ENCODE measurements around the gene CGN. TPM values are rescaled to one million over a fixed set of nuclear protein-coding genes. Genes with fewer than 3 reads are reported as not detected.

Gene CGN
- total RNA-seq, 4 donors from 2014 or later: 37.9 to 62.4 (median 41.7) TPM

DNA sequence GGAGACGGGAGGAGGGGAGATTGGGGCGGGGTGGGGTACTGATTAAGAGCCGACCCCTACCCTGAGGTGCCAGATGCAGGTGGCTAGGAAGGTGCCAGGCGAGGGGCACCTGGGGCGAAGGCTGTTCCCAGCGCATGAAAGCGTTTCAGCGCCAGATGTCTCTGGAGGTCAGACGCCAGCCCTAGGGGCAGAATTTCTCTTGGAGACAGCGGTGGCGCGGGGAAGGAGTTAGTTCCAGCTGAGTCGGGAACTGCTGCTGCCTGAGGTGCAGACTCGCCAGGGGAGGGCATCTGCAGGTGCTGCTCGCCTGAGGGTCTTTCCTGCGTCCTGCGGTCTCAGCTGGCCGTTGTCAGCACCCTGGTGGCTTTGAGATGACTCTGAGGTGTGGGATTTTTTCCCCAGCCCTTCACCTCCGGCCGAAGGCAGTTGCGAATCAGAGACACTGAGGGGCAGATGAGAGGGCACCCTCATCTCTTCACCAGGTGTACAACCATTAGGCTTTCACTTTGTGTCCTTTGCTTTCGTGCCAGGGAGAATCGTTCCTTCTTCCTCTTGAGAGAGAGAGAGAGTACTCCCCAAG is 539 bp downstream of the CGN start:
- Histone ChIP-seq H3K4me1 (peaks cover 39% of the 10 kb centered on the region), H3K27ac (peak overlapping the region; percentile 72), H3K27me3 (no peaks in the 10 kb centered on the region), H3K9me3 (no peaks in the 10 kb centered on the region), H3K36me3 (no peaks in the 10 kb centered on the region), H3K4me3 (peak overlapping the region; percentile 77)
- 2% methylated on average over 6 of the region's 23 CpGs for WGBS
- peak in 1 of 2 donors; percentile 83 for DNase-seq (ENCODE audit: low spot score in 2 of 2)
- TF ChIP-seq EP300 (IDR thresholded peaks at IDR 0.05) (no peak), POLR2A (IDR thresholded peaks at IDR 0.05) (no peak), POLR2AphosphoS5 (IDR thresholded peaks at IDR 0.05) (no peak)
- TF ChIP-seq, protein P1, sequence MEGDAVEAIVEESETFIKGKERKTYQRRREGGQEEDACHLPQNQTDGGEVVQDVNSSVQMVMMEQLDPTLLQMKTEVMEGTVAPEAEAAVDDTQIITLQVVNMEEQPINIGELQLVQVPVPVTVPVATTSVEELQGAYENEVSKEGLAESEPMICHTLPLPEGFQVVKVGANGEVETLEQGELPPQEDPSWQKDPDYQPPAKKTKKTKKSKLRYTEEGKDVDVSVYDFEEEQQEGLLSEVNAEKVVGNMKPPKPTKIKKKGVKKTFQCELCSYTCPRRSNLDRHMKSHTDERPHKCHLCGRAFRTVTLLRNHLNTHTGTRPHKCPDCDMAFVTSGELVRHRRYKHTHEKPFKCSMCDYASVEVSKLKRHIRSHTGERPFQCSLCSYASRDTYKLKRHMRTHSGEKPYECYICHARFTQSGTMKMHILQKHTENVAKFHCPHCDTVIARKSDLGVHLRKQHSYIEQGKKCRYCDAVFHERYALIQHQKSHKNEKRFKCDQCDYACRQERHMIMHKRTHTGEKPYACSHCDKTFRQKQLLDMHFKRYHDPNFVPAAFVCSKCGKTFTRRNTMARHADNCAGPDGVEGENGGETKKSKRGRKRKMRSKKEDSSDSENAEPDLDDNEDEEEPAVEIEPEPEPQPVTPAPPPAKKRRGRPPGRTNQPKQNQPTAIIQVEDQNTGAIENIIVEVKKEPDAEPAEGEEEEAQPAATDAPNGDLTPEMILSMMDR (IDR thresholded peaks at IDR 0.05): no peak

DNA sequence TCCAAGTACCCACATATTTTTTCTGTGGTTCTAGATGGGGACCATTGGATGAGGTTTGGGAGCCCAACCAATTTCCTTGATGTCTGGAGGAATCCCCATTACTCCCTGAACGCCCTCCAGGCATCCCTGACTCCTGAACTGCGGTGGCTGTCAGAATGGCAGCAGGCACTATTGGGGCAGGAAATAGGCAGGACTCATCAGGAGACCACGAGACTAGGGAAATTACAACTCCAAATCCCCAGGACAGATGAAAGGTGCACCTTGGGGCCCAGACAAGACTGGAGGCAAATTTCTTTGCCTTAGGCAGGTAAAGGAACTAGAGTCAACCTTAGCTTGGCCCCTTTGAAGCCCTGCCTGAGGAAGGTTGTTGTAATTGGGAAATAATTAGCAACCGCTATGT is 1.1 kb downstream of the CGN start:
- TF ChIP-seq, protein P1 (IDR thresholded peaks at IDR 0.05): no peak
- TF ChIP-seq EP300 (IDR thresholded peaks at IDR 0.05) (no peak), POLR2A (IDR thresholded peaks at IDR 0.05) (no peak), POLR2AphosphoS5 (IDR thresholded peaks at IDR 0.05) (no peak)
- no peaks in the 10 kb centered on the region for H3K9me3 ChIP-seq
- no peak for DNase-seq (ENCODE audit: low spot score in 2 of 2)
- H3K27me3 ChIP-seq: no peaks in the 10 kb centered on the region
- WGBS: 26% methylated on average over 4 of the region's 4 CpGs
- peaks cover 39% of the 10 kb centered on the region for H3K4me1 ChIP-seq
- peak overlapping the region; percentile 77 for H3K4me3 ChIP-seq
- no peaks in the 10 kb centered on the region for H3K36me3 ChIP-seq
- peak overlapping the region; percentile 72 for H3K27ac ChIP-seq

DNA sequence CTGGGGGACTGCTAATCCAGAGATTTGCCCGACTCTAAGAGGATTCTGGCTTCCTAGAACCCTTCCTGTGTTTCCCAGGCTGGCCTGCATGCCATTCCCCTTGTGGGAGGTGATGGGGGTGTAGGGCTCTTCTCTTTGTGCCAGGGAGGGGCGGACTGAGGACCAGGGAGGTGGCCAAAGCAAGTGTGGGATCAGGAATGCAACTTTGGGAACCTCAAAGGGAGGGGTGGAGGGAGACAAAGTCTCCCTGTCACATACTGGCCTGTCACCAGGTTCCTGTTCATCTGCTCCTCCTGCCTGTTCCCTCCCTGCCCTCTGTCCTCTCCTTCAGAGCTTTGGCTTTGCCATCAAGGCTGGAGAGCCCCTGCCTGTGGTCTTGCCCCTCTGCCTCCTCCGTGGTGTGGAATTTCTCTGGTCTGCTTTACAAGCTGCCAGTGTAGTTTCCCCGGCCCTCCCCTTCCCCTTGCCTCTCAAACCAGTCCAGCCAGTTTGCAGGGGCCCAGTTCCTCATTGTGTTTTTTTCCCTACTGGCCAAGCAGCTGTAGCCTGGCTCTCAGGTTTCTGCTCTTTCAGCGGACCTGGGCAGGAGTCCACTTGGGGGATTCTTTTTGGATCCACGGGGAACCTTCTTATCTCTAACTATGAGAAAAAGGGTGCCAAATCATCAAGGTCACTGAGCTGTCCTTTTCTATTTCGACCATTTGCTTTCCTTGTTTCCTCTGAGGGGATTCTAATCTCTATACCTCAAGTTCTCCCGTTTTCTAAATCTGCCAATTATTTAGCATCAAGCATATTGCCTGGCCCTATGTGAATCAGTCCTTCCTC is 1.8 kb downstream of the CGN start:
- Histone ChIP-seq H3K27me3 (no peaks in the 10 kb centered on the region), H3K36me3 (no peaks in the 10 kb centered on the region), H3K4me3 (peak overlapping the region; percentile 77), H3K4me1 (peaks cover 39% of the 10 kb centered on the region), H3K27ac (peak overlapping the region; percentile 72), H3K9me3 (no peaks in the 10 kb centered on the region)
- TF ChIP-seq POLR2AphosphoS5 (IDR thresholded peaks at IDR 0.05) (no peak), POLR2A (IDR thresholded peaks at IDR 0.05) (no peak), EP300 (IDR thresholded peaks at IDR 0.05) (no peak)
- TF ChIP-seq, protein P1 (IDR thresholded peaks at IDR 0.05): no peak
- WGBS: 36% methylated on average over 7 of the region's 8 CpGs
- no peak for DNase-seq (ENCODE audit: low spot score in 2 of 2)

DNA sequence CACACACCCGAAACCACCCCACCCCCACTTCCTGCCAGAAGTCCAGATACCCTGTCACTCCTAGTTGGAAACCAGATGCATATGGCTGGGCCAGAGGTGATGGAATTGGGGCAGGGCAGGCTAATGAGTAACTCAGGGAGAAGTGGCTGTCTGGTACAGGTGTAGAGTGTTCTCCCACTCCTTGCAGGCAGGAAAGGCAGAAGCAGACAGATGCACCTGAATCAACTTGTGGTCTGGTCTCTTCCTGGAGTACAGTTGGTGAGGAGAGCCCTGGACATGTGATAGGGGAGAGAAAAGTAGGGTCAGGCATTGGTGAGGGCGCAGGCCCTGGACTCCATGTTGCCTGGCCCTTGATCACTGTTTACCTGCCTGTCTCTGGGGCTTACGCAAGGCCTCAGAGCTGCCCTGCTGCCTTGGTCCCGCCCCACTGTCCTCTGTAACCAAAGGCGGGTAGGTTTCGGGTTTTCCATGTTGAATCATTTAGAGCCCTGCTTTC is 2.5 kb downstream of the CGN start:
- Histone ChIP-seq H3K9me3 (no peaks in the 10 kb centered on the region), H3K4me1 (peaks cover 39% of the 10 kb centered on the region), H3K27ac (peak overlapping the region; percentile 72), H3K36me3 (no peaks in the 10 kb centered on the region), H3K4me3 (no peak overlapping the region), H3K27me3 (no peaks in the 10 kb centered on the region)
- no peak for DNase-seq (ENCODE audit: low spot score in 2 of 2)
- no peak for TF ChIP-seq POLR2AphosphoS5 (IDR thresholded peaks at IDR 0.05)
- TF ChIP-seq, protein P1 (IDR thresholded peaks at IDR 0.05): no peak
- TF ChIP-seq POLR2A (IDR thresholded peaks at IDR 0.05): no peak
- no peak for TF ChIP-seq EP300 (IDR thresholded peaks at IDR 0.05)
- WGBS: 56% methylated on average over 6 of the region's 6 CpGs

DNA sequence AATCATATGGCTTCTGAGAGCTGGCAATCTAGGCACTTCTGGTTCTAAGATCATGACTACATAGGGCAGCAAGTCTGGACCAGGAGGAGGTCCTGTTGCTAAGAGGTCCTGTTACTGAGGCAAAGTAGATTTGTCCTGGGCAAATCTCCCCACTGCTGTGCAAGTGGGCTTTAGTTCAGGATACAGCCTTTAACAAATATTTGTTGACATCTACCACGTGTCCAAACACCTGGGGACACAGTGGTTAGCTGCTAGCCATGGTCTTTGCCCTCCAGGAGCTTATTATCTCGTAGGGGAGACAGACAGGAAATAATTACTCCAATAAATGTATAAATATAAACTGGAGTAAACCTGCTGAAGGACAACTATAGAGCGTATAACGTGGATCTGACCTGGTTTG is 3.2 kb downstream of the CGN start:
- WGBS: 89% methylated on average over 4 of the region's 4 CpGs
- Histone ChIP-seq H3K9me3 (no peaks in the 10 kb centered on the region), H3K36me3 (no peaks in the 10 kb centered on the region), H3K4me1 (peaks cover 39% of the 10 kb centered on the region), H3K27ac (peak overlapping the region; percentile 72), H3K4me3 (no peak overlapping the region), H3K27me3 (no peaks in the 10 kb centered on the region)
- no peak for TF ChIP-seq POLR2AphosphoS5 (IDR thresholded peaks at IDR 0.05)
- TF ChIP-seq EP300 (IDR thresholded peaks at IDR 0.05): no peak
- TF ChIP-seq, protein P1 (IDR thresholded peaks at IDR 0.05): no peak
- TF ChIP-seq POLR2A (IDR thresholded peaks at IDR 0.05): no peak
- DNase-seq (ENCODE audit: low spot score in 2 of 2): no peak

Data from suprapubic skin (tissue), 4 donors.